ENCODE measurements around the gene GRHPR. TPM values are rescaled to one million over a fixed set of nuclear protein-coding genes. Genes with fewer than 3 reads are reported as not detected.

Gene GRHPR
- total RNA-seq, 4 donors from 2014 or later: 132 to 156 (median 141) TPM

DNA sequence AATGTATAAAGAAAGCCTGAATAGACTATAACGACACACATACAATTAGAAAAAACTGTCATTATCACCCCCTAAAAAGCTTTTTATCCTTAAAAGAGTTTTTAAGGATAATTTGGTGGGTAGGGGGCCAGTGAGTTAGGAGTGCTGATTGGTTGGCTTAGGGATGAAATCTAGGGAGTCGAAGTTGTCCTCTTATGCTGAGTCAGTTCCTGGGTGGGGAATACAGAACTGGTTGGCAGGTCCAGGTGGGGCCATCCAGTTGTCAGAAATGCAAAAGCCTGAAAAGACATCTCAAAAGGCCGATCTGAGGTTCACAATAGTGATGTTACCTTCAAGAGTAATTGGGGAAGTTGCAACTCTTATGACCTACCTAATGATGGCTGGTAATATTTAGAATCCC lies 29.1 kb downstream of the GRHPR start:
- Histone ChIP-seq H3K4me1 (peaks cover 40% of the 10 kb centered on the region), H3K9me3 (no peaks in the 10 kb centered on the region), H3K27ac (no peak overlapping the region), H3K36me3 (peaks cover 15% of the 10 kb centered on the region), H3K27me3 (no peaks in the 10 kb centered on the region), H3K4me3 (no peak overlapping the region)
- DNase-seq (ENCODE audit: low spot score in 2 of 2): no peak
- TF ChIP-seq, protein P1, sequence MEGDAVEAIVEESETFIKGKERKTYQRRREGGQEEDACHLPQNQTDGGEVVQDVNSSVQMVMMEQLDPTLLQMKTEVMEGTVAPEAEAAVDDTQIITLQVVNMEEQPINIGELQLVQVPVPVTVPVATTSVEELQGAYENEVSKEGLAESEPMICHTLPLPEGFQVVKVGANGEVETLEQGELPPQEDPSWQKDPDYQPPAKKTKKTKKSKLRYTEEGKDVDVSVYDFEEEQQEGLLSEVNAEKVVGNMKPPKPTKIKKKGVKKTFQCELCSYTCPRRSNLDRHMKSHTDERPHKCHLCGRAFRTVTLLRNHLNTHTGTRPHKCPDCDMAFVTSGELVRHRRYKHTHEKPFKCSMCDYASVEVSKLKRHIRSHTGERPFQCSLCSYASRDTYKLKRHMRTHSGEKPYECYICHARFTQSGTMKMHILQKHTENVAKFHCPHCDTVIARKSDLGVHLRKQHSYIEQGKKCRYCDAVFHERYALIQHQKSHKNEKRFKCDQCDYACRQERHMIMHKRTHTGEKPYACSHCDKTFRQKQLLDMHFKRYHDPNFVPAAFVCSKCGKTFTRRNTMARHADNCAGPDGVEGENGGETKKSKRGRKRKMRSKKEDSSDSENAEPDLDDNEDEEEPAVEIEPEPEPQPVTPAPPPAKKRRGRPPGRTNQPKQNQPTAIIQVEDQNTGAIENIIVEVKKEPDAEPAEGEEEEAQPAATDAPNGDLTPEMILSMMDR (IDR thresholded peaks at IDR 0.05): no peak
- TF ChIP-seq POLR2AphosphoS5 (IDR thresholded peaks at IDR 0.05) (no peak), POLR2A (IDR thresholded peaks at IDR 0.05) (no peak), EP300 (IDR thresholded peaks at IDR 0.05) (no peak)
- WGBS: 70% methylated on average over 3 of the region's 3 CpGs

DNA sequence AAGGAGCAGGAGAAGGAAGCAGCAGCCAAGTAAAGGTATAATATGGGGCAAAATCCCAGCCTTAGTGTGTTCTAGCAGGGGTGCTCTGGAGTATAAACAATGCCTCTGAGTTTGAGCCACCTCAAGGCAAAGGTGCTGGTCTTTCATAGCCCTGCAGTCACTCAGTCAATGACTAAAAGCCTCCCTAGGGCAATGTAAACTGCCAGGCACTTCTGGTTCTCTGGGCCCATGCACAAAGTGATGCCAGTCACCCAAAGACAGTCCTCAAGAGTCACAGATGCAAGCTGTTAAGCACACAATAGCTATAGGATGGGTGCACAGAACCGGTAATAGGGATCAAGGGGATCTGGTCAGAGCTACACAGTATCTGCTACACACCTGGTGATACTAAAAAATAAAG lies 30.1 kb downstream of the GRHPR start:
- Histone ChIP-seq H3K4me3 (no peak overlapping the region), H3K4me1 (peaks cover 49% of the 10 kb centered on the region), H3K9me3 (no peaks in the 10 kb centered on the region), H3K27me3 (no peaks in the 10 kb centered on the region), H3K36me3 (peaks cover 15% of the 10 kb centered on the region), H3K27ac (no peak overlapping the region)
- DNase-seq (ENCODE audit: low spot score in 2 of 2): no peak
- TF ChIP-seq, protein P1 (IDR thresholded peaks at IDR 0.05): no peak
- TF ChIP-seq EP300 (IDR thresholded peaks at IDR 0.05): no peak
- no peak for TF ChIP-seq POLR2AphosphoS5 (IDR thresholded peaks at IDR 0.05)
- no peak for TF ChIP-seq POLR2A (IDR thresholded peaks at IDR 0.05)
- WGBS: 85% methylated on average over 1 of the region's 1 CpG

DNA sequence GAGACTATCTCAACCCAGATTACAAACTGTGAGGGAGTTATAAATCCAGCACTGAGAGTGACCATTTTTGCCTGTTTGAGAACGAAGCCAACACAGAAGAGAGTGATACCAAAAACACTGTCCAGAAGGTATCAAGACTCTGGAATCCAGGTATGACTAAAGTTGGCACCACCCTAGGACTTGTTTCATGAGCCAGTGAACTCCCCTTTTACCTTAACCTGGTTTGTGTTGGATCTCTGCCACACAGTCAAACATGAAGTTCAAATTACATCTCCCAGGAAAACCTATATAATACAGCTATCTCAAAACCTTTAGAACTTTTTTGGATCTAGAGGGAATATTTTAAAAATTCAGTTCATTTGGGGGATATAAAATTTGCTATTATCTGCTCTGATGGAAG lies 31.3 kb downstream of the GRHPR start:
- Histone ChIP-seq H3K4me3 (no peak overlapping the region), H3K27me3 (no peaks in the 10 kb centered on the region), H3K9me3 (no peaks in the 10 kb centered on the region), H3K27ac (no peak overlapping the region), H3K36me3 (peaks cover 9% of the 10 kb centered on the region), H3K4me1 (peaks cover 52% of the 10 kb centered on the region)
- TF ChIP-seq EP300 (IDR thresholded peaks at IDR 0.05) (no peak), POLR2A (IDR thresholded peaks at IDR 0.05) (no peak), POLR2AphosphoS5 (IDR thresholded peaks at IDR 0.05) (no peak)
- TF ChIP-seq, protein P1 (IDR thresholded peaks at IDR 0.05): no peak
- WGBS: 75% methylated on average over 1 of the region's 1 CpG
- DNase-seq (ENCODE audit: low spot score in 2 of 2): no peak

DNA sequence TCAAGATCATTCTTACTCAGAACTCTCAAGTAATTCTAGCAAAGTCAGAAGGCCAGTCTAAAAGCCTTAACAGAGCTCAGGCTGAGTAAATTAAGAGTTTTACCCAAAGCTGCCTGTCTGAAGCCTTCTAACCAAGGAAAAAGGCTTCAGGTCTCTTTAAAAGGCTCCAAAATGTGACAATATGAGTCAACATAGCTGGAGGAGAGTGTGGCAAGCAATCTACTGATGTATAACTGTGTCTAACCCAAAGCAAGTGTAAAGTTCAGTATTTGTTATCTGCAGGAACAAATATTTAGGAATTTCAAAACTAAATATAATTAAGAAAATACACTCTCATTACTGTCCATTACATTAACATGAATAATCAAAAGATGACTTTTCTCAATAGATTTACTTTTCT lies 31.7 kb downstream of the GRHPR start:
- no peak for DNase-seq (ENCODE audit: low spot score in 2 of 2)
- no peak for TF ChIP-seq POLR2A (IDR thresholded peaks at IDR 0.05)
- TF ChIP-seq, protein P1 (IDR thresholded peaks at IDR 0.05): no peak
- no peak for TF ChIP-seq EP300 (IDR thresholded peaks at IDR 0.05)
- TF ChIP-seq POLR2AphosphoS5 (IDR thresholded peaks at IDR 0.05): no peak
- Histone ChIP-seq H3K27ac (no peak overlapping the region), H3K9me3 (no peaks in the 10 kb centered on the region), H3K4me1 (peaks cover 54% of the 10 kb centered on the region), H3K27me3 (no peaks in the 10 kb centered on the region), H3K4me3 (no peak overlapping the region), H3K36me3 (peaks cover 6% of the 10 kb centered on the region)

DNA sequence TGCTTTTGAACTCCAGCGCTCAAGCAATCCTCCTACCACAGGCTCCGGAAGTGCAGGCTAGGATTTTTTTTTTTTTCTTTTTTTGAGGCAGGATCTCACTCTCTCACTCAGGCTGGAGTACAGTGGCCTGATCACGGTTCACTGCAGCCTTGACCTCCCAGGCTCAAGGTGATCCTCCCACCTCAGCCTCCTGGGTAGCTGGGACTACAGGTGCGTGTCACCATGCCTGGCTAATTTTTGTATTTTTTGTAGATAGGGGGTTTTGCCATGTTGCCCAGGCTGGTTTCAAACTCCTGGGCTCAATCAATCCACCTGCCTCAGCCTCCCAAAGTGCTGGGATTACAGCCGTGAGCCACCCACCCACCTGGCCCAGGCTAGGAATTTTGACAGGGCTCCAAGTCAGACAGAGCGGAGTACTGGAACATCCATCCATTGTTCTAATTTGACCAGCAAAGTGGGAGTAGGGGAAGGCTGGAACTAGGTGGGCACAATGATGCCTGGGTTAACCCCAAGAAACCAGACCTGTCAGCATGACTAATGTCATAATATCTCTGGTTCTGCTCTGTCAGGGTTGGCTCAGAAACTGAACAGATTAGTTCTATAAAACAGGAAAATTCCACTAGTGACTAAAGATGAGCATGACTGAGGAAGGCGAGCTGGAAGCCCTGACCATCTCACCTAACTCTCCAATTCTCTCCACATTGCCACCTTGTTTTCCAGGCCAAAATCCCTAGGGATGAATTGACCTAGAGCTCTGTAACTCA lies 33.6 kb downstream of the GRHPR start:
- TF ChIP-seq POLR2A (IDR thresholded peaks at IDR 0.05) (no peak), POLR2AphosphoS5 (IDR thresholded peaks at IDR 0.05) (no peak), EP300 (IDR thresholded peaks at IDR 0.05) (no peak)
- TF ChIP-seq, protein P1 (IDR thresholded peaks at IDR 0.05): no peak
- Histone ChIP-seq H3K4me3 (no peak overlapping the region), H3K36me3 (peaks cover 5% of the 10 kb centered on the region), H3K4me1 (peaks cover 56% of the 10 kb centered on the region), H3K9me3 (no peaks in the 10 kb centered on the region), H3K27me3 (no peaks in the 10 kb centered on the region), H3K27ac (peak overlapping the region; percentile 15)
- 72% methylated on average over 7 of the region's 7 CpGs for WGBS
- no peak for DNase-seq (ENCODE audit: low spot score in 2 of 2)

All from suprapubic skin (tissue), 4 donors.